H9 (cell line): ENCODE measurements around the gene CALM1. TPM values are rescaled to one million over a fixed set of nuclear protein-coding genes. Genes with fewer than 3 reads are reported as not detected.
A peak's percentile ranks its signal among the peaks of the same experiment; 100 is the strongest.

Experiments used
- DNase-seq: peaks from one replicate; pipeline ENCODE4 v3.0.0-alpha.2; 2017
- H2AFZ ChIP-seq: one replicate; pipeline ENCODE4 v1.6.1; 2013; ENCODE audit warnings: mild to moderate bottlenecking, low read length, control low read depth, moderate library complexity
- H2AK5ac ChIP-seq: 2 replicates; pipeline ENCODE4 v1.6.1; 2013; ENCODE audit warnings: low read length, control low read depth, mixed read lengths; ENCODE audit not compliant: insufficient read length
- H2BK120ac ChIP-seq: one replicate; pipeline ENCODE4 v1.6.1; 2013; ENCODE audit warnings: low read depth, mild to moderate bottlenecking, low read length, control low read depth, inconsistent platforms; ENCODE audit not compliant: poor library complexity, severe bottlenecking
- H2BK12ac ChIP-seq: 2 replicates; pipeline ENCODE4 v1.6.1; 2013; ENCODE audit warnings: low read length, control low read depth, mixed read lengths, low read depth; ENCODE audit not compliant: insufficient read length
- H2BK15ac ChIP-seq: 2 replicates; pipeline ENCODE4 v1.6.1; 2013; ENCODE audit warnings: low read depth, low read length, control low read depth
- H2BK20ac ChIP-seq: one replicate; pipeline ENCODE4 v1.6.1; 2013; ENCODE audit warnings: low read depth, mild to moderate bottlenecking, low read length, control low read depth, inconsistent platforms; ENCODE audit not compliant: poor library complexity, severe bottlenecking
- H2BK5ac ChIP-seq: 2 replicates; pipeline ENCODE4 v1.6.1; 2013; ENCODE audit warnings: low read length, control low read depth, mixed read lengths; ENCODE audit not compliant: insufficient read length
- H3K14ac ChIP-seq: 2 replicates; pipeline ENCODE4 v1.6.1; 2013; ENCODE audit warnings: low read length, control low read depth; ENCODE audit not compliant: insufficient read depth
- H3K18ac ChIP-seq: 2 replicates; pipeline ENCODE4 v1.6.1; 2013; ENCODE audit warnings: low read depth, mild to moderate bottlenecking, mixed read lengths, low read length, control low read depth; ENCODE audit not compliant: insufficient read length
- H3K23ac ChIP-seq: 2 replicates; pipeline ENCODE4 v1.6.1; 2013; ENCODE audit warnings: low read length, control low read depth, mixed read lengths, low read depth; ENCODE audit not compliant: insufficient read length
- H3K23me2 ChIP-seq: 2 replicates; pipeline ENCODE4 v1.6.1; 2013; ENCODE audit warnings: low read depth, mild to moderate bottlenecking, mixed read lengths, low read length, control low read depth; ENCODE audit not compliant: insufficient read length, poor library complexity, severe bottlenecking
- H3K27ac ChIP-seq: 2 replicates; pipeline ENCODE4 v1.5.1; 2013; ENCODE audit warnings: low read length, control low read depth, mixed read lengths, low read depth; ENCODE audit not compliant: insufficient read length
- H3K27me3 ChIP-seq: 2 replicates; pipeline ENCODE4 v1.6.1; 2013; ENCODE audit warnings: low read length, control low read depth, inconsistent platforms; ENCODE audit not compliant: insufficient read depth
- H3K4ac ChIP-seq: 2 replicates; pipeline ENCODE4 v1.6.1; 2013; ENCODE audit warnings: low read depth, mild to moderate bottlenecking, control low read depth, inconsistent platforms, low read length, moderate library complexity
- H3K4me1 ChIP-seq: 2 replicates; pipeline ENCODE4 v1.6.1; 2013; ENCODE audit warnings: low read length, control low read depth, inconsistent platforms; ENCODE audit not compliant: insufficient read depth
- H3K4me2 ChIP-seq: 2 replicates; pipeline ENCODE4 v1.6.1; 2013; ENCODE audit warnings: low read length, control low read depth, mixed read lengths; ENCODE audit not compliant: insufficient read length, insufficient read depth
- H3K56ac ChIP-seq: 2 replicates; pipeline ENCODE4 v1.6.1; 2013; ENCODE audit warnings: low read depth, mild to moderate bottlenecking, mixed read lengths, low read length, control low read depth; ENCODE audit not compliant: insufficient read length
- H3K79me1 ChIP-seq: 2 replicates; pipeline ENCODE4 v1.6.1; 2013; ENCODE audit warnings: low read depth, mild to moderate bottlenecking, moderate library complexity, low read length, control low read depth, inconsistent platforms; ENCODE audit not compliant: insufficient read depth, poor library complexity, severe bottlenecking
- H3K79me2 ChIP-seq: 2 replicates; pipeline ENCODE4 v1.6.1; 2013; ENCODE audit warnings: low read length, control low read depth, inconsistent platforms; ENCODE audit not compliant: insufficient read depth
- H3K9ac ChIP-seq: 2 replicates; pipeline ENCODE4 v1.6.1; 2013; ENCODE audit warnings: low read length, control low read depth, mixed read lengths; ENCODE audit not compliant: insufficient read length; ENCODE audit errors: extremely low read depth
- H3K9me3 ChIP-seq: one replicate; pipeline ENCODE4 v1.6.1; 2013; ENCODE audit warnings: low read depth, low read length, inconsistent platforms; ENCODE audit not compliant: control insufficient read depth
- H3T11ph ChIP-seq: one replicate; pipeline ENCODE4 v1.6.1; 2013; ENCODE audit warnings: mild to moderate bottlenecking, low read length, control low read depth, inconsistent platforms
- H4K20me1 ChIP-seq: one replicate; pipeline ENCODE4 v1.6.1; 2013; ENCODE audit not compliant: control insufficient read depth, insufficient read length, insufficient read depth
- H4K5ac ChIP-seq: 2 replicates; pipeline ENCODE4 v1.6.1; 2013; ENCODE audit warnings: low read depth, mild to moderate bottlenecking, mixed read lengths, low read length, control low read depth; ENCODE audit not compliant: insufficient read length
- H4K8ac ChIP-seq: replicated peaks from 2 replicates; pipeline ENCODE4 v1.6.1; 2013; ENCODE audit warnings: low read length, control low read depth, mixed read lengths, low read depth; ENCODE audit not compliant: insufficient read length
- H4K91ac ChIP-seq: 2 replicates; pipeline ENCODE4 v1.6.1; 2013; ENCODE audit warnings: low read depth, mild to moderate bottlenecking, moderate library complexity, mixed read lengths, low read length, control low read depth; ENCODE audit not compliant: insufficient read length
- H3K27ac Mint-ChIP-seq, 3 experiments: 2 replicates in 2 of 3; 3 replicates in 1 of 3; pipeline ENCODE4 v1.8.0; 2020 to 2021; ENCODE audit warnings: mixed read lengths in 3 of 3, mild to moderate bottlenecking in 1 of 3, moderate library complexity in 1 of 3
- H3K27me3 Mint-ChIP-seq: 2 replicates; pipeline ENCODE4 v1.8.0; 2021; ENCODE audit warnings: low read depth, mild to moderate bottlenecking, moderate library complexity, mixed read lengths
- H3K36me3 Mint-ChIP-seq, 3 experiments: 2 replicates in 2 of 3; 3 replicates in 1 of 3; pipeline ENCODE4 v1.8.0; 2020 to 2021; ENCODE audit warnings: low read depth in 3 of 3, mixed read lengths in 3 of 3; ENCODE audit not compliant: insufficient read depth in 1 of 3
- H3K4me1 Mint-ChIP-seq, 2 experiments: 2 replicates each; pipeline ENCODE4 v1.8.0; 2020; ENCODE audit warnings: mixed read lengths in 2 of 2
- H3K4me3 Mint-ChIP-seq, 2 experiments: 2 replicates in 1 of 2; 3 replicates in 1 of 2; pipeline ENCODE4 v1.8.0; 2020 to 2021; ENCODE audit warnings: mild to moderate bottlenecking in 2 of 2, mixed read lengths in 2 of 2, moderate library complexity in 1 of 2
- H3K9me3 Mint-ChIP-seq, 2 experiments: 2 replicates in 1 of 2; 3 replicates in 1 of 2; pipeline ENCODE4 v1.8.0; 2020; ENCODE audit warnings: mild to moderate bottlenecking in 2 of 2, mixed read lengths in 2 of 2, moderate library complexity in 1 of 2
- WGBS: extraction: QIAGEN DNeasy Blood & Tissue Kit; methylation state at CpG from one replicate; pipeline ENCODE4 v1.1.7; 2013; ENCODE audit warnings: missing lambda C conversion rate, low lambda C conversion rate, mixed read lengths; ENCODE audit not compliant: insufficient read length; ENCODE audit errors: extremely low coverage; 5-methylcytosine and 5-hydroxymethylcytosine counted together
- total RNA-seq: library from RNA; stranded (reverse); gene quantifications from 2 replicates; pipeline ENCODE4 v1.2.1, GENCODE V29; 2021
- TF ChIP-seq, protein P1 (sequence below): fragments of 200-600 bp; sonication (generic); conservative IDR thresholded peaks from 3 replicates; pipeline ENCODE4 v1.8.0; 2021; ENCODE audit warnings: antibody characterized with exemption, mild to moderate bottlenecking

Gene CALM1
- total RNA-seq, 1 experiment from 2014 or later: 354 TPM

DNA sequence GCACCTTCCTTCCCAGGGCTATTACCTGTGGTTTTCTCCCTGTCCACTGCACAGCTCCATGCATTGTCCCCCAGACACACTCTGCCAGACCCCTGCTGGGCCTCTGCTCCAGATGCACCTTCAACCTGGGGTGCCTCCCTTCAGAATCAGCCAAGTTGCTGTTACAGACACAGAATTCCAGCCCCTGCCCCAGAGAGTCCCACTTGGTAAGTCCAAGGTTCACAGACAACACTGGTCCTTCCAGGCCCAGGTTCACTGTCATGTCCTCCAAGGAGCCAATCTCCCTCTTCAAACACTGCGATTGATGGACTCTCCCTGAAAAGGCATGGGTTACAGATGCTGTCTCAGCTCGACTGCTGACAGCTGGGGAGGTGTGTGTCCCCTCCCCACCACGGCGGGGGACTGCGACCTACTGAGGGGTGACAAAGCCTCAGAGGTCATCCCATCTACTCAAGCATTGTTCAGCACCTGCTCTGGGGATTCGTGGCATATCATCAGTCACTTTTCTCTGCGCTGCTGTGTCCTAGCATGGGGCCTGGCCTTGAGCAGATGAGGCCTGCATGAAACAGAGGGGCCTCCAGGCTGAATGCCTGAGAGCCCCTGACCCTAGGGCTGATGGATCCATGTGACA lies 24.3 kb downstream of the CALM1 start:
- H3K4ac ChIP-seq: no peak overlapping the region
- H2AFZ ChIP-seq: no peak overlapping the region
- Mint-ChIP-seq H3K4me3 (no peak overlapping the region), H3K27ac (peak overlapping the region in 1 of 3 experiments; percentile 92; a peak in 1 of 7 replicates), H3K4me1 (peaks cover 18 to 19% of the 10 kb centered on the region in 2 experiments), H3K27me3 (no peaks in the 10 kb centered on the region), H3K9me3 (peaks cover 6% of the 10 kb centered on the region in 2 experiments; a peak in 4 of 5 replicates), H3K36me3 (no peaks in the 10 kb centered on the region; a peak in 1 of 7 replicates)
- H3K79me2 ChIP-seq: no peaks in the 10 kb centered on the region
- no peak overlapping the region for H2AK5ac ChIP-seq
- no peak overlapping the region for H2BK12ac ChIP-seq
- no CpG with 5 or more reads among the region's 7 CpGs for WGBS
- no peak overlapping the region for H3K23ac ChIP-seq
- H4K5ac ChIP-seq: no peak overlapping the region
- no peak overlapping the region for H3K14ac ChIP-seq
- no peaks in the 10 kb centered on the region for H3K79me1 ChIP-seq
- H3K27me3 ChIP-seq: no peaks in the 10 kb centered on the region
- no peaks in the 10 kb centered on the region for H3K23me2 ChIP-seq
- no peak overlapping the region for H3T11ph ChIP-seq
- H2BK15ac ChIP-seq: no peak overlapping the region
- no peak overlapping the region for H3K4me2 ChIP-seq
- H3K27ac ChIP-seq: no peak overlapping the region
- no peak overlapping the region for H2BK20ac ChIP-seq
- no peak overlapping the region for H2BK5ac ChIP-seq
- H4K91ac ChIP-seq: no peak overlapping the region
- TF ChIP-seq, protein P1, sequence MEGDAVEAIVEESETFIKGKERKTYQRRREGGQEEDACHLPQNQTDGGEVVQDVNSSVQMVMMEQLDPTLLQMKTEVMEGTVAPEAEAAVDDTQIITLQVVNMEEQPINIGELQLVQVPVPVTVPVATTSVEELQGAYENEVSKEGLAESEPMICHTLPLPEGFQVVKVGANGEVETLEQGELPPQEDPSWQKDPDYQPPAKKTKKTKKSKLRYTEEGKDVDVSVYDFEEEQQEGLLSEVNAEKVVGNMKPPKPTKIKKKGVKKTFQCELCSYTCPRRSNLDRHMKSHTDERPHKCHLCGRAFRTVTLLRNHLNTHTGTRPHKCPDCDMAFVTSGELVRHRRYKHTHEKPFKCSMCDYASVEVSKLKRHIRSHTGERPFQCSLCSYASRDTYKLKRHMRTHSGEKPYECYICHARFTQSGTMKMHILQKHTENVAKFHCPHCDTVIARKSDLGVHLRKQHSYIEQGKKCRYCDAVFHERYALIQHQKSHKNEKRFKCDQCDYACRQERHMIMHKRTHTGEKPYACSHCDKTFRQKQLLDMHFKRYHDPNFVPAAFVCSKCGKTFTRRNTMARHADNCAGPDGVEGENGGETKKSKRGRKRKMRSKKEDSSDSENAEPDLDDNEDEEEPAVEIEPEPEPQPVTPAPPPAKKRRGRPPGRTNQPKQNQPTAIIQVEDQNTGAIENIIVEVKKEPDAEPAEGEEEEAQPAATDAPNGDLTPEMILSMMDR: no peak
- H3K18ac ChIP-seq: no peak overlapping the region
- H4K20me1 ChIP-seq: no peaks in the 10 kb centered on the region
- H4K8ac ChIP-seq: no peak overlapping the region
- no peak overlapping the region for H3K56ac ChIP-seq
- H3K4me1 ChIP-seq: no peaks in the 10 kb centered on the region
- H2BK120ac ChIP-seq: no peak overlapping the region
- H3K9ac ChIP-seq: no peak overlapping the region
- H3K9me3 ChIP-seq: no peaks in the 10 kb centered on the region
- no peak for DNase-seq
